ENCODE measurements around the gene POLR1C. TPM values are rescaled to one million over a fixed set of nuclear protein-coding genes. Genes with fewer than 3 reads are reported as not detected.
"Not testable (repeated sequence)": the region's sequence is repeated elsewhere in the genome, so short reads cannot be mapped to it uniquely, and the experiment has no call there.

Gene POLR1C
- total RNA-seq, 4 donors from 2014 or later: 13.4 to 25.1 (median 16.7) TPM

DNA sequence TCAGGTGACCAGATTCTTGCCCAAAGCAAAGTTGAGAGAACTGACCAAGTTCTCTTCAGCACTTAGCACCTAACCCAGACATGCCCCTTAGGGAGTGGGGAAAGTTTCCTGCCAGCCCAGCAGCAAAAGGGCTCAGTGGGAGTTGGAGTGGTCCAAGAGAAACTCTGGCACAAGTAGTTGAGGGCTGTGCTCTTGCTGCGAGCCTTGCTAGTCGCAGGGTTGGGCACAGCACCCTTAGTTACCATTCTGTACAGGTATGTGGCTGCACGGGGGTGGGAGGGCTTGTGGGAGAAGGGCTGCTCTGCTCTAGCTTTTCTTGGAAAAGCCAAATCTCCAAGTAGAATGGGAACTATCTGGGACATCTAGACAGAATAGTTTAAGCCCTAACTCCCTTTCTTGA is 6.4 kb downstream of the POLR1C start:
- in situ Hi-C loops (cut with MboI; ENCODE audit: low sequenced_read_pairs in 4 of 4): loop anchor here in 1 of 4 donors (25.0 kb wide), 1 partner anchor 286 kb away; the partner anchor contains the start of genes DNPH1 and TTBK1
- Histone ChIP-seq H3K27me3 (no peaks in the 10 kb centered on the region), H3K4me1 (peaks cover 2 to 5% of the 10 kb centered on the region in 2 donors), H3K9me3 (no peaks in the 10 kb centered on the region), H3K27ac (no peak overlapping the region), H3K36me3 (peaks cover 0 to 91% of the 10 kb centered on the region in 2 donors), H3K4me3 (no peak overlapping the region)
- TF ChIP-seq POLR2A (IDR thresholded peaks at IDR 0.05): no peak
- TF ChIP-seq, protein P1, sequence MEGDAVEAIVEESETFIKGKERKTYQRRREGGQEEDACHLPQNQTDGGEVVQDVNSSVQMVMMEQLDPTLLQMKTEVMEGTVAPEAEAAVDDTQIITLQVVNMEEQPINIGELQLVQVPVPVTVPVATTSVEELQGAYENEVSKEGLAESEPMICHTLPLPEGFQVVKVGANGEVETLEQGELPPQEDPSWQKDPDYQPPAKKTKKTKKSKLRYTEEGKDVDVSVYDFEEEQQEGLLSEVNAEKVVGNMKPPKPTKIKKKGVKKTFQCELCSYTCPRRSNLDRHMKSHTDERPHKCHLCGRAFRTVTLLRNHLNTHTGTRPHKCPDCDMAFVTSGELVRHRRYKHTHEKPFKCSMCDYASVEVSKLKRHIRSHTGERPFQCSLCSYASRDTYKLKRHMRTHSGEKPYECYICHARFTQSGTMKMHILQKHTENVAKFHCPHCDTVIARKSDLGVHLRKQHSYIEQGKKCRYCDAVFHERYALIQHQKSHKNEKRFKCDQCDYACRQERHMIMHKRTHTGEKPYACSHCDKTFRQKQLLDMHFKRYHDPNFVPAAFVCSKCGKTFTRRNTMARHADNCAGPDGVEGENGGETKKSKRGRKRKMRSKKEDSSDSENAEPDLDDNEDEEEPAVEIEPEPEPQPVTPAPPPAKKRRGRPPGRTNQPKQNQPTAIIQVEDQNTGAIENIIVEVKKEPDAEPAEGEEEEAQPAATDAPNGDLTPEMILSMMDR (IDR thresholded peaks at IDR 0.05 in 4 of 5, conservative IDR thresholded peaks at IDR 0.05 in 1 of 5): no peak
- DNase-seq (no peak), ATAC-seq (no peak)
- intact Hi-C loops (cut with DNase I; ENCODE audit: low total_unique reads): no loop called here

DNA sequence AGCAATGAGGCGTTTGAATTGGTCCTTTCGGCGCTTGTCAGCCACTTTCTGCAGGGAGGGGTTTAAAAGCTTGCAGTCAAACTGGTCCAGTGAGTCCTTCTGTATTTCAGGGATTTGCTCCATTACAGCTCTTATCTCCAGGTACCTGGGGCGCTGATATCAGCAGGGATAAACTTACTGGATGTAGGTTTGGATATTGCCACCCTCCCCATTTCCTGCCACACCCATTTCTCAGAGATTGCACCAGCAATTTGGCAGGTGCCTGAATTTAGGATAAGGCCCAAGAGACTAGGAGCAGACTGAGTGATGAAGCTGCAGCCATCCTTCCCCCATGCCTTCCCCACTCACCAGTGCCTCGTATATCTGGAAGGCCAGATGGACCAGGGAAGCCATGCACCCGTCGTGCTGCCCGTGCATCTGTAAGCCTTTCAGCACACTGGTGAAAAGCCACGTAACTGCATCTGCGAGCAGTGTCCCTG is 7.6 kb downstream of the POLR1C start:
- H3K27ac ChIP-seq: no peak overlapping the region
- H3K27me3 ChIP-seq: no peaks in the 10 kb centered on the region
- H3K9me3 ChIP-seq: no peaks in the 10 kb centered on the region
- intact Hi-C loops (cut with DNase I; ENCODE audit: low total_unique reads) (no loop called here), in situ Hi-C loops (cut with MboI; ENCODE audit: low sequenced_read_pairs in 4 of 4) (loop anchor here in 1 of 4 donors (25.0 kb wide), 1 partner anchor 287 kb away; the partner anchor contains the start of genes DNPH1 and TTBK1)
- no peaks in the 10 kb centered on the region for H3K4me1 ChIP-seq
- no peak overlapping the region for H3K4me3 ChIP-seq
- TF ChIP-seq POLR2A (IDR thresholded peaks at IDR 0.05): no peak
- TF ChIP-seq, protein P1 (IDR thresholded peaks at IDR 0.05 in 4 of 5, conservative IDR thresholded peaks at IDR 0.05 in 1 of 5): no peak
- peaks cover 0 to 99% of the 10 kb centered on the region in 2 donors for H3K36me3 ChIP-seq
- no peak for DNase-seq
- ATAC-seq: no peak

DNA sequence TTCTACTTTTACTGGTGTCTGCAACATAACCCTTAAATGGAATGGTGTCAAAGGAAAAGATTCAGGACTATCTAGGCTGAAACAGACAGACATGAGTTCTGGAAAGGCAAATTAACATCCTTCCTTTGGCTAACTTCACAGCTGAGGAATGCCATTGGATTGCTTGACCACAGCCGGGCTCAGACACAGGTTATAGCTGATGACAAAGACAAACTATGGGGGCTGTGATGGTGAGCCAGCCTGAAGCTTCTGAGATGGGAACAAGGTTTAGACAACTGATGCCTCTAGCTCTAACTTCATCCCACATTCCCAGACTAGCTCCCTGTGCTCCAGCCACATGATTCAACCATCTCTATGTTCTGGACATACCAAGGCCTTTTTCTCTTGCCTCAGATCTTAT is 15.3 kb downstream of the POLR1C start:
- H3K36me3 ChIP-seq: peaks cover 0 to 64% of the 10 kb centered on the region in 2 donors
- no peak overlapping the region for H3K4me3 ChIP-seq
- no peaks in the 10 kb centered on the region for H3K4me1 ChIP-seq
- in situ Hi-C loops (cut with MboI; ENCODE audit: low sequenced_read_pairs in 4 of 4) (no loop called here), intact Hi-C loops (cut with DNase I; ENCODE audit: low total_unique reads) (no loop called here)
- no peaks in the 10 kb centered on the region for H3K27me3 ChIP-seq
- TF ChIP-seq, protein P1 (IDR thresholded peaks at IDR 0.05 in 4 of 5, conservative IDR thresholded peaks at IDR 0.05 in 1 of 5): no peak
- TF ChIP-seq POLR2A (IDR thresholded peaks at IDR 0.05): no peak
- H3K9me3 ChIP-seq: no peaks in the 10 kb centered on the region
- ATAC-seq (no peak), DNase-seq (no peak)
- H3K27ac ChIP-seq: no peak overlapping the region

DNA sequence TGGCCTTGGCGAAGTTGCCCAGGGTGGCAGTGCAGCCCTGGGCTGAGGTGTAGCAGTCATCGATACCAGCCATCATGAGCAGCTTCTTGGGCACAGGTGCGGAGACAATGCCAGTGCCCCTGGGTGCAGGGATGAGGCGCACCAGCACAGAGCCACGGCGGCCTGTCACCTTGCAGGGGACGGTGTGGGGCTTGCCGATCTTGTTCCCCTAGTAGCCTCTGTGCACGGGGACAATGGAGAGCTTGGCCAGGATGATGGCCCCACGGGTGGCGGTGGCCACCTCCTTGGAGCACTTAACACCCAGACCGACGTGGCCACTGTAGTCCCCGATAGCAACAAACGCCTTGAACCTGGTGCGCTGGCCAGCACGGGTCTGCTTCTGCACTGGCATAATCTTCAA is 22.1 kb downstream of the POLR1C start:
- H3K27me3 ChIP-seq; in situ Hi-C loops (cut with MboI; ENCODE audit: low sequenced_read_pairs in 4 of 4); H3K27ac ChIP-seq; H3K4me1 ChIP-seq; intact Hi-C loops (cut with DNase I; ENCODE audit: low total_unique reads); H3K9me3 ChIP-seq; H3K4me3 ChIP-seq; ATAC-seq; DNase-seq: not testable (repeated sequence)
- H3K36me3 ChIP-seq: peaks cover 0 to 62% of the 10 kb centered on the region in 2 donors

DNA sequence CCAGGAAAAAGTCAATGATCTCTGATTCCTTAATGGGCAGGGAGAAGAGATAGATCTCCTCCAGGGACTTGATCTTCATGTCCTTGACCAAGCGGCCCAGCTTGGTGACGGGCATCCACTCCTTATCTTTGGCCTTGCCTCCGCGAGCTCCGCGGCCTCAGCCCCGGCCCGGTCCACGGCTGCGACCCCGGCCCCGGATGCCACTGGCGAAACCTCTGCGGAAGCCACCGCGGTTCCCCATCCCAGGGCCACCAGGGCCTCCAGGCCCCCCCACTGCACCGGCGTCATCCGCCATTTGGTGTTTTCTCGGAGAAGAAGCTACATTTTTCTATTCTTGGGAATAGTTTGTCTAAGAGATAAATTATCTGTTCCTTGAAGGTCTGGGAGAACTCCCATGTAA is 22.5 kb downstream of the POLR1C start:
- H3K4me3 ChIP-seq; DNase-seq; H3K27ac ChIP-seq; H3K9me3 ChIP-seq; in situ Hi-C loops (cut with MboI; ENCODE audit: low sequenced_read_pairs in 4 of 4); ATAC-seq; intact Hi-C loops (cut with DNase I; ENCODE audit: low total_unique reads); H3K27me3 ChIP-seq; H3K4me1 ChIP-seq: not testable (repeated sequence)
- peaks cover 0 to 64% of the 10 kb centered on the region in 2 donors for H3K36me3 ChIP-seq

DNA sequence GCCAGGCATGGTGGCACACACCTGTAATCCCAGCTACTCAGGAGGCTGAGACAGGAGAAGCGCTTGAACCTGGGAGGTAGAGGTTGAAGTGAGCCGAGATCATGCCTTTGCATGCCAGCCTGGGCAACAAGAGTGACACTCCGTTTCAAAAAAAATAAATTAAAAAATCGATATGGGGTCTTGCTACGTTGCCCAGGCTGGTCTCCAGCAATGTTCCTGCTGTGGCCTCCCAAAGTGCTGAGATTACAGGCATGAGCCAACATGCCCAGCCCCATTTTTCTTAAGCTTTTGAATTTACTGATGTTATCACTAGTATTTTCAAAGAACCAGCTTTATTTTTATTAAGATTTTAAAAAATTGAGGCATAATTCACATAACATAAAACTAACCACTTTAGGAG is 23.6 kb downstream of the POLR1C start:
- Histone ChIP-seq H3K9me3 (no peaks in the 10 kb centered on the region), H3K27me3 (no peaks in the 10 kb centered on the region), H3K4me1 (no peaks in the 10 kb centered on the region), H3K36me3 (peaks cover 0 to 75% of the 10 kb centered on the region in 2 donors), H3K4me3 (no peak overlapping the region), H3K27ac (no peak overlapping the region)
- intact Hi-C loops (cut with DNase I; ENCODE audit: low total_unique reads): no loop called here
- ATAC-seq (no peak), DNase-seq (no peak)
- TF ChIP-seq, protein P1 (IDR thresholded peaks at IDR 0.05 in 4 of 5, conservative IDR thresholded peaks at IDR 0.05 in 1 of 5): no peak
- no peak for TF ChIP-seq POLR2A (IDR thresholded peaks at IDR 0.05)
- in situ Hi-C loops (cut with MboI; ENCODE audit: low sequenced_read_pairs in 4 of 4): no loop called here
